Coronary artery (tissue), 2 donors: ENCODE data around the gene GAS7.

Experiments used
- DNase-seq: peaks from one replicate; pipeline ENCODE4 v3.0.0-alpha.2; 2017; ENCODE audit warnings: low spot score
- H3K27ac ChIP-seq, 2 donors: fragments of 200-600 bp; sonication (generic); one replicate each; pipeline ENCODE4 v1.5.1; 2016 to 2019
- H3K4me3 ChIP-seq: fragments of 200-600 bp; sonication (generic); 2 replicates; pipeline ENCODE4 v1.5.1; 2016; ENCODE audit warnings: mild to moderate bottlenecking, moderate library complexity
- CTCF ChIP-seq: fragments of 200-600 bp; sonication (generic); IDR thresholded peaks from one replicate; pipeline ENCODE4 v1.5.1; 2019; ENCODE audit warnings: antibody characterized with exemption

GAS7 gene

GRCh38 chr17:9987779-9988585 is 210.4 kb downstream of the GAS7 start:
- DNase-seq, result no peak
- H3K27ac ChIP-seq, result no peak overlapping the region

GRCh38 chr17:9986754-9987382 is 211.5 kb downstream of the GAS7 start:
- Histone ChIP-seq H3K27ac (no peak overlapping the region), H3K4me3 (no peak overlapping the region)
- no peak for DNase-seq
- TF ChIP-seq CTCF, result no peak

More at GRCh38 chr17:9987779-9988585, 210.4 kb downstream of the GAS7 start:
- TF ChIP-seq CTCF, result peak; percentile 40
- H3K4me3 ChIP-seq, result no peak overlapping the region

GRCh38 chr17:9985646-9986045 is 212.8 kb downstream of the GAS7 start:
- no peak for DNase-seq
- TF ChIP-seq CTCF, result no peak
- Histone ChIP-seq H3K4me3 (no peak overlapping the region), H3K27ac (no peak overlapping the region)

- H3K27ac ChIP-seq, result no peak overlapping the region
- H3K4me3 ChIP-seq, result no peak overlapping the region
- TF ChIP-seq CTCF, result no peak
- DNase-seq, result no peak
These were observed 213.6 kb downstream of the GAS7 start for GRCh38 chr17:9984768-9985167.

GRCh38 chr17:9982159-9982558 is 216.2 kb downstream of the GAS7 start:
- no peak for TF ChIP-seq CTCF
- no peak overlapping the region for H3K4me3 ChIP-seq
- no peak overlapping the region for H3K27ac ChIP-seq
- no peak for DNase-seq

GRCh38 chr17:9981344-9981915 is 217.0 kb downstream of the GAS7 start:
- no peak overlapping the region for H3K4me3 ChIP-seq
- DNase-seq, result no peak
- no peak for TF ChIP-seq CTCF
- H3K27ac ChIP-seq, result no peak overlapping the region
